A673 (cell line): ENCODE measurements around the gene ADAMTSL1. TPM values are rescaled to one million over a fixed set of nuclear protein-coding genes. Genes with fewer than 3 reads are reported as not detected.

ENCODE experiments used
- BruUV-seq: library from RNA; stranded (reverse); fragments of 400-500 nt; replicated peaks from 2 replicates; lab custom pipeline; 2021; lab: Mats Ljungman, UMichigan
- CTCF ChIA-PET: fragments of 300-600 bp; sonication (Branson Sonifier 250); formaldehyde crosslinking; loops from one replicate; lab custom pipeline; 2022; ENCODE audit warnings: antibody characterized with exemption; lab: Charles Lee
- POLR2A ChIA-PET: fragments of 300-600 bp; sonication (Branson Sonifier 250); formaldehyde crosslinking; loops from one replicate; lab custom pipeline; 2022; ENCODE audit warnings: antibody characterized with exemption; ENCODE audit not compliant: low non-redundant PET; lab: Charles Lee
- DNase-seq: peaks from one replicate; pipeline ENCODE4 v3.0.0-alpha.2; 2015; ENCODE audit warnings: low spot score
- H3K27ac ChIP-seq: fragments of 200-600 bp; sonication (generic); 2 replicates; pipeline ENCODE4 v1.5.1; 2016; ENCODE audit warnings: mixed run types, low read depth, mild to moderate bottlenecking, mixed read lengths, antibody characterized with exemption, low read length; ENCODE audit not compliant: poor library complexity, severe bottlenecking
- H3K27me3 ChIP-seq: fragments of 200-600 bp; sonication (generic); replicated peaks from 2 replicates; pipeline ENCODE4 v1.6.1; 2017; ENCODE audit warnings: mixed run types, low read depth, mild to moderate bottlenecking, mixed read lengths, antibody characterized with exemption, low read length; ENCODE audit not compliant: insufficient read depth, poor library complexity
- H3K36me3 ChIP-seq: fragments of 200-600 bp; sonication (generic); 2 replicates; pipeline ENCODE4 v1.6.1; 2016; ENCODE audit warnings: mixed run types, mild to moderate bottlenecking, mixed read lengths, antibody characterized with exemption, low read length; ENCODE audit not compliant: insufficient read depth, poor library complexity, severe bottlenecking
- H3K4me1 ChIP-seq: fragments of 200-600 bp; sonication (generic); 2 replicates; pipeline ENCODE4 v1.6.1; 2017; ENCODE audit warnings: mixed run types, mild to moderate bottlenecking, mixed read lengths, antibody characterized with exemption, low read length; ENCODE audit not compliant: insufficient read depth, poor library complexity, severe bottlenecking
- H3K4me3 ChIP-seq: fragments of 200-600 bp; sonication (generic); 2 replicates; pipeline ENCODE4 v1.5.1; 2016; ENCODE audit warnings: low read depth, mixed run types, mild to moderate bottlenecking, mixed read lengths, low read length; ENCODE audit not compliant: poor library complexity, severe bottlenecking
- H3K9me3 ChIP-seq: fragments of 200-600 bp; sonication (generic); 2 replicates; pipeline ENCODE4 v1.6.1; 2016; ENCODE audit warnings: mixed run types, low read depth, mild to moderate bottlenecking, mixed read lengths, antibody characterized with exemption, low read length; ENCODE audit not compliant: poor library complexity, severe bottlenecking
- EZH2 ChIP-seq: fragments of 200-600 bp; sonication (generic); IDR thresholded peaks from 2 replicates; pipeline ENCODE4 v1.6.1; 2017; ENCODE audit warnings: borderline replicate concordance, low read depth, mild to moderate bottlenecking, mixed read lengths, antibody characterized with exemption, low read length; ENCODE audit not compliant: poor library complexity, severe bottlenecking
- intact Hi-C: fragments of 100-400 bp; cut with micrococcal nuclease; formaldehyde crosslinking; loops from one replicate; pipeline ENCODE4 v1.10.0; 2022; ENCODE audit not compliant: unreplicated experiment
- total RNA-seq: library from RNA; stranded (reverse); gene quantifications from 2 replicates; pipeline ENCODE4 v1.2.3, GENCODE V29; 2021
- TF ChIP-seq, protein P1 (sequence below): fragments of 300-800, 200-600 bp; sonication (generic); conservative IDR thresholded peaks from 2 replicates; pipeline ENCODE4 v1.5.1; 2017; ENCODE audit warnings: low read depth, mild to moderate bottlenecking, antibody characterized with exemption, low read length, moderate library complexity, mixed read lengths

The ADAMTSL1 gene
- total RNA-seq, 1 experiment from 2014 or later: not detected

DNA sequence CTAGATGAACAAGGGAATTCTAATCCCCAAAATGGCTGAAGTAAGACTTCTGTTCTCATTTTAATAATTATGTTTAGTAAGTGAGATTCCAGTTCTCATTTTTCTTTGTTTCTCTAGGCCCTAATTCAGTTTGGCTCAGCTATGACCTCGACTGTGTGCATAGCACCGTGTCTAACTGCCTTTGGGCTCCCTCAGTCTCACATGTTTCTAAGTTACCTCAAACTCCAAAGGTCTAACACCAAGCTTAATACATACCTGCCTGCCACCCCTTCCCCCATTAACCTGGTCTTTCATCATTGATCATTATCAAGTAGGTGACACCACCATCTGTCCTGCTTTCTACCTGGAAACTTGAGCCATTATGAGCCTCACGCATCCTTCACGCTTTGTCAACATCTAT lies 285.9 kb downstream of the ADAMTSL1 start:
- TF ChIP-seq, protein P1, sequence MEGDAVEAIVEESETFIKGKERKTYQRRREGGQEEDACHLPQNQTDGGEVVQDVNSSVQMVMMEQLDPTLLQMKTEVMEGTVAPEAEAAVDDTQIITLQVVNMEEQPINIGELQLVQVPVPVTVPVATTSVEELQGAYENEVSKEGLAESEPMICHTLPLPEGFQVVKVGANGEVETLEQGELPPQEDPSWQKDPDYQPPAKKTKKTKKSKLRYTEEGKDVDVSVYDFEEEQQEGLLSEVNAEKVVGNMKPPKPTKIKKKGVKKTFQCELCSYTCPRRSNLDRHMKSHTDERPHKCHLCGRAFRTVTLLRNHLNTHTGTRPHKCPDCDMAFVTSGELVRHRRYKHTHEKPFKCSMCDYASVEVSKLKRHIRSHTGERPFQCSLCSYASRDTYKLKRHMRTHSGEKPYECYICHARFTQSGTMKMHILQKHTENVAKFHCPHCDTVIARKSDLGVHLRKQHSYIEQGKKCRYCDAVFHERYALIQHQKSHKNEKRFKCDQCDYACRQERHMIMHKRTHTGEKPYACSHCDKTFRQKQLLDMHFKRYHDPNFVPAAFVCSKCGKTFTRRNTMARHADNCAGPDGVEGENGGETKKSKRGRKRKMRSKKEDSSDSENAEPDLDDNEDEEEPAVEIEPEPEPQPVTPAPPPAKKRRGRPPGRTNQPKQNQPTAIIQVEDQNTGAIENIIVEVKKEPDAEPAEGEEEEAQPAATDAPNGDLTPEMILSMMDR: no peak
- no peak for TF ChIP-seq EZH2
- intact Hi-C loops: no loop called here
- Histone ChIP-seq H3K9me3 (no peaks in the 10 kb centered on the region), H3K4me3 (no peak overlapping the region), H3K36me3 (no peaks in the 10 kb centered on the region), H3K27me3 (no peaks in the 10 kb centered on the region), H3K4me1 (no peaks in the 10 kb centered on the region), H3K27ac (no peak overlapping the region)
- ChIA-PET CTCF (no interaction called here), POLR2A (no interaction called here)
- BruUV-seq: no TSS peak
- no peak for DNase-seq

DNA sequence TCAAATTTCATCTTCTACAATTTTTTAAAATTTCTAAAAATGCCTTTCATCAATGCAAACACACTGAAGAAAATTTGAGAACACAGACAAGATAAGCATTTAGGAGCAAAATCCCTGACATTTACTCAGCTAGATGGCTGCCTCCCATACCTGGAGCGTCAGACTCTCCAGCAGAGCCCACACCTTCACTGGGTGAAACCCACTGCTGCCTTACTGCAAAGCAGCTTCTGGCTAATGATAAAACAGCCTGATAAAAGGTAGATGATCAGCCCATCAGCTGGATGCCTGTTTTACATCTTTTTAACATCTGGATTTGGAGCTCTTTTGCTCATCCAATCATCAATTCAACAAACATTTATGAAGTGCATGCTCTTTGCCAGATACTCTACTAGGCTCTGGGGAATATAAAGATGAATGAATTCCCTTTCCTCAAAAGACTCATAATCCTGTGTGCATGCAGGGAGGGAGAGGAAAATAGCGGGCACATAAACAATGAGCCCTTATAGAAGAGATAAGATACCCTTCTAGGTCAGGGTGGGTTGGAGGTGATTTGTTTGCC lies 287.9 kb downstream of the ADAMTSL1 start:
- CTCF ChIA-PET: no interaction called here
- no peak for TF ChIP-seq EZH2
- TF ChIP-seq, protein P1: no peak
- Histone ChIP-seq H3K27me3 (no peaks in the 10 kb centered on the region), H3K36me3 (no peaks in the 10 kb centered on the region), H3K27ac (no peak overlapping the region), H3K4me3 (no peak overlapping the region), H3K9me3 (no peaks in the 10 kb centered on the region), H3K4me1 (no peaks in the 10 kb centered on the region)
- POLR2A ChIA-PET: no interaction called here
- DNase-seq: no peak
- BruUV-seq: no TSS peak
- intact Hi-C loops: no loop called here

DNA sequence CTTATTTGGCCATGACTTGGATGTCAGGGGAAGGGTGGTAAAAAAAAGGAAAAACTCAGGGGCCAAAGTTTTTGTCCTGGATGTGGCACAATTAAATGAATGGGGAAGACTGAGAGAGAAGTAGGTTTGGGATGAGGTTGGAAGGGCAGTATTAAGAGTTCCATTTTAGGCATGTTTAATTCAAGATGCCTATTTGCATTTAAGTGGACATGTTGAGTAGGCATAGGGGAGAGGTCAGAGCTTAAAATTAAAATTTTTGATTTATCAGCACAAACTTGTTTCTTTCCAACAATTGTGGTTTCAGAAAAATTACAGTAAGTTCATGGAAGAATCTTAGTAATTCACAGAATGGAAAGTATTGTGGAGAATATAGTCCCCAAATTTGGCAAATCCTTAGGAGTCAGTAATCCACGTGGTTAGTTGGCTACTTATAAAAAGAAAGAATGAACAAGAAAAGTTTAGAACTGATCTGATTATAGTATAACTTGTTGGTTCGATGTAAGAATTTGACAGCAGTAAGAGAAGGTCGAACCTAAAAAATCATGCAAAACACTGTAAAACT lies 293.1 kb downstream of the ADAMTSL1 start:
- ChIA-PET POLR2A (no interaction called here), CTCF (no interaction called here)
- intact Hi-C loops: no loop called here
- no peaks in the 10 kb centered on the region for H3K4me1 ChIP-seq
- no peaks in the 10 kb centered on the region for H3K9me3 ChIP-seq
- TF ChIP-seq EZH2: no peak
- TF ChIP-seq, protein P1: no peak
- no TSS peak for BruUV-seq
- H3K36me3 ChIP-seq: no peaks in the 10 kb centered on the region
- no peak for DNase-seq
- H3K27me3 ChIP-seq: no peaks in the 10 kb centered on the region
- H3K4me3 ChIP-seq: no peak overlapping the region
- H3K27ac ChIP-seq: no peak overlapping the region
